NCI-H2107 treated with DMSO at 0.1 percent for 48 hours (cell line): ENCODE data around the gene CALU.

ENCODE experiments used
- DNase-seq: peaks from one replicate; lab custom pipeline; 2025; ENCODE audit not compliant: unreplicated experiment; lab: John Stamatoyannopoulos, UW

Gene CALU

GRCh38 chr7:128739048-128739962 lies at the start of gene CALU:
CALU (plus strand) TSS chr7:128739359; CDS start chr7:128748584, 9,225 bp downstream.
- peak; percentile 93 for DNase-seq

GRCh38 chr7:128691227-128691626 lies 47.9 kb upstream of the CALU start:
- DNase-seq = no peak

- DNase-seq = peak; percentile 25
These were observed 46.4 kb upstream of the CALU start for GRCh38 chr7:128692623-128693270.

- no peak for DNase-seq
These were observed 45.7 kb upstream of the CALU start for GRCh38 chr7:128693373-128694015.

- no peak for DNase-seq
These were observed 44.4 kb upstream of the CALU start for GRCh38 chr7:128694738-128695137.

- DNase-seq = no peak
These were observed 41.8 kb upstream of the CALU start for GRCh38 chr7:128697302-128697905.

GRCh38 chr7:128699196-128699712 lies 39.9 kb upstream of the CALU start:
- no peak for DNase-seq

GRCh38 chr7:128699895-128700294 lies 39.3 kb upstream of the CALU start:
- no peak for DNase-seq

- no peak for DNase-seq
These were observed 37.9 kb upstream of the CALU start for GRCh38 chr7:128701062-128701785.

GRCh38 chr7:128703609-128704241 lies 35.4 kb upstream of the CALU start:
- no peak for DNase-seq

GRCh38 chr7:128705891-128706333 lies 33.2 kb upstream of the CALU start:
- DNase-seq = peak; percentile 9

- DNase-seq = no peak
These were observed 31.4 kb upstream of the CALU start for GRCh38 chr7:128707752-128708151.

GRCh38 chr7:128708235-128708634 lies 30.9 kb upstream of the CALU start:
- no peak for DNase-seq

- no peak for DNase-seq
These were observed 30.3 kb upstream of the CALU start for GRCh38 chr7:128708824-128709223.

GRCh38 chr7:128710481-128710880 lies 28.7 kb upstream of the CALU start:
- DNase-seq = no peak

- no peak for DNase-seq
These were observed 25.4 kb upstream of the CALU start for GRCh38 chr7:128713794-128714193.

GRCh38 chr7:128714701-128715495 lies 24.3 kb upstream of the CALU start:
- no peak for DNase-seq

GRCh38 chr7:128718967-128719642 lies 20.1 kb upstream of the CALU start:
- no peak for DNase-seq

- DNase-seq = no peak
These were observed 17.8 kb upstream of the CALU start for GRCh38 chr7:128721376-128721775.
